ENCODE data around the gene AK2.

The AK2 gene

DNA sequence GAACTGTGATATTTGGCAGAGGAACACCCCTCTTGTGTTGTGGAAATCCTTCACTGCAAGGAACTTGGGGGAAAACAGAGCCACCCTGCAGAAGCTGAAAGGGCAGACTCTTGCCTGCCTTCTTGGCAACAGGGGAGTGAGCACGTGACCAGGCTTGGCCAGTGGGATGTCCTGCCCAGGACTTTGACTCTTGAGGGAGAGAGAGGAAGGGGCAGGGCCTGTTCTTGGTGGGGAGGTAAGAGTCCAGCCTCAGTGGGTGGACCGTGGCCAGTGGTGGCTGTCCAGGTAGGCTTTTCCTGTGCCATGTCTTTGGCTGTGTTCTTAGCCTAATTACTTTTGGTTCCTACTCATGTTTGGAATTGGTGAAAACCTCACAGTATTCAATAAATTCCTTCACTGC is 8.6 kb upstream of the AK2 start:
- no peaks in the 10 kb centered on the region for H3K9me3 ChIP-seq (ENCODE audit: insufficient read depth, low read length, severe bottlenecking)
- ATAC-seq (ENCODE audit: insufficient read depth, low read depth), result no peak
- no peak overlapping the region for H3K4me2 ChIP-seq (ENCODE audit: insufficient read depth, low read length)
- H3K4me1 ChIP-seq (ENCODE audit: insufficient read depth, low read length), result no peaks in the 10 kb centered on the region
- H2AFZ ChIP-seq (ENCODE audit: low read depth, low read length), result no peak overlapping the region
- no peaks in the 10 kb centered on the region for H3K36me3 ChIP-seq (ENCODE audit: insufficient read depth, low read length)
- no peak for TF ChIP-seq EZH2 (IDR thresholded peaks at IDR 0.05; ENCODE audit: borderline replicate concordance, low read depth, low read length, severe bottlenecking)
- TF ChIP-seq, protein P1, sequence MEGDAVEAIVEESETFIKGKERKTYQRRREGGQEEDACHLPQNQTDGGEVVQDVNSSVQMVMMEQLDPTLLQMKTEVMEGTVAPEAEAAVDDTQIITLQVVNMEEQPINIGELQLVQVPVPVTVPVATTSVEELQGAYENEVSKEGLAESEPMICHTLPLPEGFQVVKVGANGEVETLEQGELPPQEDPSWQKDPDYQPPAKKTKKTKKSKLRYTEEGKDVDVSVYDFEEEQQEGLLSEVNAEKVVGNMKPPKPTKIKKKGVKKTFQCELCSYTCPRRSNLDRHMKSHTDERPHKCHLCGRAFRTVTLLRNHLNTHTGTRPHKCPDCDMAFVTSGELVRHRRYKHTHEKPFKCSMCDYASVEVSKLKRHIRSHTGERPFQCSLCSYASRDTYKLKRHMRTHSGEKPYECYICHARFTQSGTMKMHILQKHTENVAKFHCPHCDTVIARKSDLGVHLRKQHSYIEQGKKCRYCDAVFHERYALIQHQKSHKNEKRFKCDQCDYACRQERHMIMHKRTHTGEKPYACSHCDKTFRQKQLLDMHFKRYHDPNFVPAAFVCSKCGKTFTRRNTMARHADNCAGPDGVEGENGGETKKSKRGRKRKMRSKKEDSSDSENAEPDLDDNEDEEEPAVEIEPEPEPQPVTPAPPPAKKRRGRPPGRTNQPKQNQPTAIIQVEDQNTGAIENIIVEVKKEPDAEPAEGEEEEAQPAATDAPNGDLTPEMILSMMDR (IDR thresholded peaks at IDR 0.05; ENCODE audit: borderline replicate concordance, extremely low read depth, low read length, poor library complexity, severe bottlenecking), result no peak
- no peaks in the 10 kb centered on the region for H4K20me1 ChIP-seq (ENCODE audit: insufficient read depth, low read length)
- H3K9ac ChIP-seq (ENCODE audit: low read depth, low read length), result no peak overlapping the region
- no peaks in the 10 kb centered on the region for H3K79me2 ChIP-seq (ENCODE audit: insufficient read depth, low read length)
- no peak overlapping the region for H3K4me3 ChIP-seq (ENCODE audit: low read depth in 1 of 2, low read length in 2 of 2)
- H3K27ac ChIP-seq (ENCODE audit: low read length), result no peak overlapping the region
- no peaks in the 10 kb centered on the region for H3K27me3 ChIP-seq (ENCODE audit: insufficient read depth, low read length, poor library complexity)
- DNase-seq, result no peak

DNA sequence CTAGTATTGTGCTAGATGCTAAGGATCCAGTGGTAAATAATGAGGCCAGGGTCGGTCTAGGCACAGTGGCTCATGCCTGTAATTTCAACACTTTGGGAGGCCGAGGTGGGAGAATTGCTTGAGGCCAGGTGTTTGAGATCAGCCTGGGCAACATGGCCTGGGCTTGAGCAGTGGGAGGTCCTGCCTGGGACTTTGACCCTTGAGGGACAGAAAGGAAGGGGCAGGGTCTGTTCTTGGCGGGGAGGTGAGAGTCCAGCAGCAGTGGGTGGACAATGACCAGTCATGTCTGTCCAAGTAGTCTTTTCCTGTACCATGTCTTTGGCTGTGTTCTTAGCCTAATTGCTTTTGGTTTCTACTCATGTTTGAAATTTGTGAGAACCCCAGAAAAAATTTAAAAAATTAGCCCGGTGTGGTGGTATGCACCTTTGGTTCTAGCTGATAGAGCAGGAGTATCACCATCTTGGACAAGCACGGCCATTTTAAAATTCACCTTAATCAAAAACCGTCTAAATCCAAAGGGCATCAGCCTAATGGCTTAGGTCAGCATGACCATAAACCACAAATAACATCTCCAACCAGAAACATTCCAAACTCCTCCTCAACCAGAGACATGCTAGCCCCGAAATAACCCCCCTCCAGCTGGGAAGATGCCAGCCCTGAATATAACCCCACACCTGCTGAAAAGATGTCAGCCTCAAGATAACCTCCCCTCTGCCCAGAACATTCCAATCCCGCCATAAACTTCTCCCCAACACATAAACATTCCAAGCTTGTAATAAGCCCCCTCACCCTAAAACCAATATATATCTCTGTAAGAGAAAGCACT is 6.8 kb upstream of the AK2 start:
- Histone ChIP-seq H3K36me3 (ENCODE audit: insufficient read depth, low read length) (no peaks in the 10 kb centered on the region), H3K9ac (ENCODE audit: low read depth, low read length) (no peak overlapping the region), H3K9me3 (ENCODE audit: insufficient read depth, low read length, severe bottlenecking) (no peaks in the 10 kb centered on the region), H3K4me2 (ENCODE audit: insufficient read depth, low read length) (no peak overlapping the region), H3K27me3 (ENCODE audit: insufficient read depth, low read length, poor library complexity) (no peaks in the 10 kb centered on the region), H2AFZ (ENCODE audit: low read depth, low read length) (no peak overlapping the region), H4K20me1 (ENCODE audit: insufficient read depth, low read length) (no peaks in the 10 kb centered on the region), H3K4me3 (ENCODE audit: low read depth in 1 of 2, low read length in 2 of 2) (no peak overlapping the region), H3K4me1 (ENCODE audit: insufficient read depth, low read length) (no peaks in the 10 kb centered on the region), H3K79me2 (ENCODE audit: insufficient read depth, low read length) (no peaks in the 10 kb centered on the region), H3K27ac (ENCODE audit: low read length) (no peak overlapping the region)
- ATAC-seq (ENCODE audit: insufficient read depth, low read depth), result no peak
- no peak for DNase-seq
- TF ChIP-seq, protein P1 (IDR thresholded peaks at IDR 0.05; ENCODE audit: borderline replicate concordance, extremely low read depth, low read length, poor library complexity, severe bottlenecking), result no peak
- TF ChIP-seq EZH2 (IDR thresholded peaks at IDR 0.05; ENCODE audit: borderline replicate concordance, low read depth, low read length, severe bottlenecking), result no peak

DNA sequence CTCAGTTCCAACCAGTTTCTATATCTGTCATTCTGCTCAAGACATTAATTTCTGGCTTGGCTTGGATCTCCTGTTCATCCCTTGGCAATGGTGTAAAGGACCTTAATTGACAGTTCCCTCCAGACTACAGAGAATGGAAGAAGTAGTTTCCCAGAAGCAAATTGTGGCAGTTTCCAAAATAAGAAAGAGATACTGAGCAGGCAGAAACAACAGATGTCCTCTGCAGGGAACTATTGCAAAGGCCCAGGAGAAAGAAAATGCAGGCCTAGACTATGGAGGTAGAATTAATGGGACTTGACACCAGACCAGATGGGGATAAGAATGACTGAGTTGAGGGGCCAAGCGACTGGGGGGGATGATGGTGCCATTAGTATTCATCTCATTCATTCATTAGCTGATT is 6.1 kb upstream of the AK2 start:
- TF ChIP-seq EZH2 (IDR thresholded peaks at IDR 0.05; ENCODE audit: borderline replicate concordance, low read depth, low read length, severe bottlenecking), result no peak
- TF ChIP-seq, protein P1 (IDR thresholded peaks at IDR 0.05; ENCODE audit: borderline replicate concordance, extremely low read depth, low read length, poor library complexity, severe bottlenecking), result no peak
- Histone ChIP-seq H3K4me2 (ENCODE audit: insufficient read depth, low read length) (no peak overlapping the region), H3K4me3 (ENCODE audit: low read depth in 1 of 2, low read length in 2 of 2) (no peak overlapping the region), H3K27me3 (ENCODE audit: insufficient read depth, low read length, poor library complexity) (no peaks in the 10 kb centered on the region), H3K27ac (ENCODE audit: low read length) (no peak overlapping the region), H2AFZ (ENCODE audit: low read depth, low read length) (no peak overlapping the region), H3K9ac (ENCODE audit: low read depth, low read length) (no peak overlapping the region), H3K79me2 (ENCODE audit: insufficient read depth, low read length) (no peaks in the 10 kb centered on the region), H3K4me1 (ENCODE audit: insufficient read depth, low read length) (no peaks in the 10 kb centered on the region), H4K20me1 (ENCODE audit: insufficient read depth, low read length) (no peaks in the 10 kb centered on the region), H3K9me3 (ENCODE audit: insufficient read depth, low read length, severe bottlenecking) (no peaks in the 10 kb centered on the region), H3K36me3 (ENCODE audit: insufficient read depth, low read length) (no peaks in the 10 kb centered on the region)
- DNase-seq (no peak), ATAC-seq (ENCODE audit: insufficient read depth, low read depth) (no peak)
